ENCODE results near the gene GLB1L. TPM values are rescaled to one million over a fixed set of nuclear protein-coding genes. Genes with fewer than 3 reads are reported as not detected.

GLB1L gene
- total RNA-seq, 1 donor from 2014 or later: 16.1 TPM

DNA sequence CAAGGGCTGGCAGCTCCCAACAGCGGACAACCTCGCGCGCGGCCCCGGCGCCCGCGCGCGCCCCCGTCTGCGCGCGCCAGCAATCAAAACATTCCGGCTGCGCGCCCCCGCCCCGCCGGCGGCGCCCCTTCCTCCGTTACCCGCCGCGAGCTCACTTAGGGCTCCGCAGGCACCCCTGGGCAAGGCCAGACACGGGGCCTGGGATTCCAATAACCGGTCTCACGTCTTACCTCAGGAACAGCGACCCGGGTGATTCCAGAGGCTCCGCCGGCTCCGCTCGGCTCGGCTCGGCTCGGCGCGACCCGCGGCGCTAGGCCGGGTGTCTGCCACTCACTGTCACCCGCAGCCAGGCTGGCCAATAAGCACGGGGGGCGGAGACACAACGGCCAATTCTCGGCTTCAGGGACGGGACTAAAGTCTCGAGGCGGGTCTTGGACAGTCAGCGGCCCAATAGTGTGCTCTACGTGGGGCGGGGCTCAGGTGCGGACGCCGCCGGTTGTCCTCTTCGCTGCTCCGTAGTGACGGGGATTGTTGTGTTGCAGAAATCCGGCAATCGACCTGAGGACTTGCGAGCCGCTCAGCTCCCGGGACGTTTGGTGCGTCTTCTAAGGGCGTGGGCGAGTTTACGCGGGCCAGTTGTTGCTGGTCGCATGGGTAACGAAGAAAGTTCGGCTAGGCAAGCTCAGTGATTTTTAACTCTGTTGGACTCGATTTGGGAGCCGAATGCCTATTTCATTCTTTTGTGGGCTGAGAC lies 15.8 kb downstream of the GLB1L start, which contains the start of the genes ANKZF1 and ATG9A:
TSS of gene ANKZF1 (plus strand) at position 502 of the 754 bp plus-strand sequence. CDS start 452 bp downstream, outside the sequence.
TSS of gene ATG9A (minus strand) at position 332 of the 754 bp plus-strand sequence. CDS start 1,612 bp downstream, outside the sequence.
- H3K27me3 Mint-ChIP-seq: no peaks in the 10 kb centered on the region
- TF ChIP-seq, protein P1, sequence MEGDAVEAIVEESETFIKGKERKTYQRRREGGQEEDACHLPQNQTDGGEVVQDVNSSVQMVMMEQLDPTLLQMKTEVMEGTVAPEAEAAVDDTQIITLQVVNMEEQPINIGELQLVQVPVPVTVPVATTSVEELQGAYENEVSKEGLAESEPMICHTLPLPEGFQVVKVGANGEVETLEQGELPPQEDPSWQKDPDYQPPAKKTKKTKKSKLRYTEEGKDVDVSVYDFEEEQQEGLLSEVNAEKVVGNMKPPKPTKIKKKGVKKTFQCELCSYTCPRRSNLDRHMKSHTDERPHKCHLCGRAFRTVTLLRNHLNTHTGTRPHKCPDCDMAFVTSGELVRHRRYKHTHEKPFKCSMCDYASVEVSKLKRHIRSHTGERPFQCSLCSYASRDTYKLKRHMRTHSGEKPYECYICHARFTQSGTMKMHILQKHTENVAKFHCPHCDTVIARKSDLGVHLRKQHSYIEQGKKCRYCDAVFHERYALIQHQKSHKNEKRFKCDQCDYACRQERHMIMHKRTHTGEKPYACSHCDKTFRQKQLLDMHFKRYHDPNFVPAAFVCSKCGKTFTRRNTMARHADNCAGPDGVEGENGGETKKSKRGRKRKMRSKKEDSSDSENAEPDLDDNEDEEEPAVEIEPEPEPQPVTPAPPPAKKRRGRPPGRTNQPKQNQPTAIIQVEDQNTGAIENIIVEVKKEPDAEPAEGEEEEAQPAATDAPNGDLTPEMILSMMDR (conservative IDR thresholded peaks at IDR 0.05): no peak
- peak within 1 kb of the TSS; percentile 100 for H3K4me3 Mint-ChIP-seq
- peaks cover 20% of the 10 kb centered on the region for H3K4me1 Mint-ChIP-seq (ENCODE audit: unreplicated experiment)
- peaks cover 19% of the 10 kb centered on the region for H3K36me3 Mint-ChIP-seq
- H3K9me3 Mint-ChIP-seq: no peaks in the 10 kb centered on the region
- peak; percentile 97 for DNase-seq (ENCODE audit: extremely low spot score, unreplicated experiment)
- peak within 1 kb of the TSS; percentile 100 for H3K27ac Mint-ChIP-seq

DNA sequence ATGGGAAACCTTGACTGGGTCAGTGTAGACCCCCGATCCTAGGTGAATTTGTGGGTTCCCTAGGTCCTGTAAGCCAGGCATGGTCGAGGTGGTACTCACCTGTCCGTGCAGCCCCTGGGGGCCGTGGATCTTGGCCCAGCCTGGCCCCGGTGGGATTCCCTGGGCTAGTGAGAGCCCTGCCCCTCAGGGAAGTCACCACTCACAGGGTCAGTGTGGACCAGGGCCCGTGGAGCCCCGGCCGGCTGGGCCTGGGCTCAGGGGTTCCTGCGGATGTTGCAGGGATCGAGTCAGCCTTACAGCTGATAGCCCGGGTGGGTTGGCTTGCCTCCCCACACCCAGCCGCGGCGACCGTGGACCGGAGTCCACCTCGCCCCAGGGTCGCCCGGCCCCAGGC lies 16.3 kb downstream of the GLB1L start:
- peaks cover 16% of the 10 kb centered on the region for H3K36me3 Mint-ChIP-seq
- H3K27ac Mint-ChIP-seq: peak overlapping the region; percentile 51
- H3K27me3 Mint-ChIP-seq: no peaks in the 10 kb centered on the region
- peak overlapping the region; percentile 84 for H3K4me3 Mint-ChIP-seq
- H3K4me1 Mint-ChIP-seq (ENCODE audit: unreplicated experiment): peaks cover 20% of the 10 kb centered on the region
- DNase-seq (ENCODE audit: extremely low spot score, unreplicated experiment): no peak
- TF ChIP-seq, protein P1 (conservative IDR thresholded peaks at IDR 0.05): no peak
- H3K9me3 Mint-ChIP-seq: no peaks in the 10 kb centered on the region

DNA sequence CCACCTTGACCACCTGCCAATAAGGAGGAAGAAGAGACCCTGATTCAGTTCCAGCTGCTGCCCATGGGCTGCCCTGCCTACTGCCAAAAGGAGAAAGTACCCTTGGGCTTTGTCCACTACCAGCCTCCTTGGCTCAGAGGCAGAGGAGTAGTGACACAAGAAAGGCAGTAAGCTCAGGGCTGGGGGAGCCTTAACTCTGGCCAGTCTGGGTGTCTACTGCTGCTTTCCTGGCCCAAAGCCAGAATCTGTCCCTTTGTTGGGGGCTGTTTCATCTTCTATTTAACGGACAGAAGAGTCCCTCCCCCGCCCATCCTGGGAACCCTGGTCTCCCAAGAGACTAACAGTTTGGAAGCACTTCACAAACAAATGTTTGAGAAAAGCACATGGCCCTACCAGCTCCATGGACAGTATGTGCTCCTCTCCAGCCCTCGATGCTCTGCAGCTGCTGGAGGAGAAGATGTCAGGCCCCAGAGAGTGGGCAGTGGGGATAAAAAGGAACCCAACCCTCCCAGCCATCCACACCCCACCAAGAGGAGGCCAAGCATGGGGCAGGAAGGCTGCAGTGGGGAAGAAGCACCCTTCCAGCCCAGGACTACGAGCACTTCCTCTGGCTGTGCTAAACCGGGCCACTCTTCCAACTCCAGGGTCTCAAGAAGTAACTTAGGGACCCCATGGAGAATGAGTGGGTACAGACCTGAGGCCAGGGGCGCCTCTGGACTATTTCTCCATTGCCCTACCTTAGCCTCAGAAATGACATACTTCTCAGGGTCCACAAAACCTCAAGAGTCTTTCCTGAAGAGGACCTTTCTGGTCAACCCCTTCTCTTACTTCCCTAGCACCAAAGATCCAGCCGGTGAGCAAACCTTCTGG lies 17.0 kb downstream of the GLB1L start:
- Mint-ChIP-seq H3K9me3 (no peaks in the 10 kb centered on the region), H3K36me3 (peaks cover 16% of the 10 kb centered on the region), H3K27ac (peak overlapping the region; percentile 51), H3K4me3 (peak overlapping the region; percentile 84), H3K4me1 (ENCODE audit: unreplicated experiment) (peaks cover 20% of the 10 kb centered on the region), H3K27me3 (no peaks in the 10 kb centered on the region)
- DNase-seq (ENCODE audit: extremely low spot score, unreplicated experiment): no peak
- TF ChIP-seq, protein P1 (conservative IDR thresholded peaks at IDR 0.05): no peak

DNA sequence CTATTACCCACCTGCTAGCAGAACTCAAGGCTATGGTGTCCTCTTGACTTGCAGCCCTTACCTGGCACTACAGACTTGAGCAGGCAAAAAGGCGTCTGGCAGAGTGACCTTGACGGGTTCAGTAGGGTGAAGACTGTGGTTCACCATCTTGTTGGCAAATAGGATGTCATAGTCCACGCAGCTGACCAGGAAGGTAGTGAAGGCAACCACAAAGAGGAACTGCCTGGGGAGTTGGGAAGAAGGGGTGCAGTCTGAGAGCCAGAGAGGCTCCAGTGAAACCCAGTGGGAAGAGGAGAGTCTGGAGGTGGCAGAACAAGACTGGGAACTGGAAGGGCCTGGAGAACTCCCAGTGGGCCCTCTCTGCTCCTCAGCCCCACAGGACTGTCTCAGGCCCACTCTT lies 19.9 kb downstream of the GLB1L start:
- peaks cover 21% of the 10 kb centered on the region for H3K36me3 Mint-ChIP-seq
- no peaks in the 10 kb centered on the region for H3K27me3 Mint-ChIP-seq
- no peaks in the 10 kb centered on the region for H3K9me3 Mint-ChIP-seq
- TF ChIP-seq, protein P1 (conservative IDR thresholded peaks at IDR 0.05): no peak
- peak overlapping the region; percentile 18 for H3K4me3 Mint-ChIP-seq
- peaks cover 17% of the 10 kb centered on the region for H3K4me1 Mint-ChIP-seq (ENCODE audit: unreplicated experiment)
- no peak overlapping the region for H3K27ac Mint-ChIP-seq
- no peak for DNase-seq (ENCODE audit: extremely low spot score, unreplicated experiment)

DNA sequence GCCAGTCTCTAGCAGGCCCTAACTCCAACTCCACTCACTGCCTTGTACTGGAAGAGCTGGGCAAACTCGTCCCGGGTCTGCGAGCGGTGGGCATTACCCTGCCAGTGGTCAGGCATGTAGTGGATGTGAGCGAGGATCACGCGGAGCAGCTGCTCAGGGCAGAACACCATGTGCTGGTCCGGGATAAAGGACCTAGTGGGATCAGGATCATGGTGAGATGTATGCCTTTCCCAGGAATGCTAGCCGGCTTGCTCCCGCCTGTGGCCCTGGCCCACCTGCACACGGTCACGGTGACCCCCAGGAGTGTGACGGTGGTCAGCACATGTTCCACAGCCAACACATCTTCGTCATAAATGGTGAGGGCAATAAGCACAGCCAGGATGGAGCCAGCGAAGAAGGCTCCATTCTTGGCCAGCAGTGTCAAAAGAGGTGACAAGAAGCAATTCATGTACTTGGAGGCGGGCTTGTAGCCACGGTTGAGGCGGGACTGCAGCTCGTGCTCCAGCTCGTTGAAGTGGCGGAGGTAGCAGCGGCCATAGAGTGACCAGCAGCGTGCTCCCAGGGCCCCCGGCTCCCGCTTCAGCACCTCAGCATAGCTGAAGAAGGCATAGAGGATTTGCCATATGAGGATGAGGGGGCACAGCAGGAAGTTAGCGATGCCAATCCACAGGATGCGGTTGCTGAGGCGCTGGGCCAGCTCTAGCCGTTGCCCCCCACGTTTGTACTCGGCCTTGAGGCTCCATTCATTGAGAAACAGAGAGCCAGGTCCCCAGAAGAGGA lies 21.2 kb downstream of the GLB1L start:
- DNase-seq (ENCODE audit: extremely low spot score, unreplicated experiment): no peak
- peaks cover 20% of the 10 kb centered on the region for H3K36me3 Mint-ChIP-seq
- H3K9me3 Mint-ChIP-seq: no peaks in the 10 kb centered on the region
- H3K27me3 Mint-ChIP-seq: no peaks in the 10 kb centered on the region
- no peak overlapping the region for H3K27ac Mint-ChIP-seq
- no peak overlapping the region for H3K4me3 Mint-ChIP-seq
- TF ChIP-seq, protein P1 (conservative IDR thresholded peaks at IDR 0.05): no peak
- H3K4me1 Mint-ChIP-seq (ENCODE audit: unreplicated experiment): peaks cover 18% of the 10 kb centered on the region
